Stimulated activated CD8-positive, alpha-beta memory T cell treated with anti-CD3 and anti-CD28 coated beads, Interleukin-15, amount 100 ng/mL, for 4 hours (primary cell): ENCODE results near the gene NDUFA3.
A peak's percentile ranks its signal among the peaks of the same experiment; 100 is the strongest.
"Not testable (repeated sequence)": the region's sequence is repeated elsewhere in the genome, so short reads cannot be mapped to it uniquely, and the experiment has no call there.

Experiments used
- DNase-seq, 2 donors: peaks; one replicate each; pipeline ENCODE4 v3.0.0-alpha.2; 2020; ENCODE audit warnings: low read depth in 2 of 2

NDUFA3 gene

GRCh38 chr19:54102421-54103169 lies at the start of gene NDUFA3:
TSS of gene NDUFA3 (plus strand) at chr19:54102855. CDS start at chr19:54102879, 24 bp downstream.
- peak; percentile 96 for DNase-seq

DNA sequence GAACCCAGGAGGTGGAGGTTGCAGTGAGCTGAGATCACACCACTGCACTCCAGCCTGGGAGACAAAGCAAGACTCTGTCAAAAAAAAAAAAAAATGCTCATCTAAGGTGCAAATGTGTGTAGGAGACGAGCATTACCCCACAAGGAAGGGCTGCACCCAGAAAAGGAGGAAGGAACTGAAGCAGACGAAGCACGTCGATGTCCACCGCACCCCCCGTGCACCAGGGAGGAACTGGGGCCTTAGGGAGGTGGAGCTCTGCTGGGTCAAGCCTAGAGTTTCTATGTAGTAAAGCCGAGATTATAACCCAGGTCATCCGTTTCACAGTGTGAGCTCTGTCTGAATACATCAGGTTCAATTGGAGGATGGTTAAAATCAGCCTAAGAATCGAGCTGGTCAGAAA lies 40.0 kb upstream of the NDUFA3 start:
- no peak for DNase-seq

DNA sequence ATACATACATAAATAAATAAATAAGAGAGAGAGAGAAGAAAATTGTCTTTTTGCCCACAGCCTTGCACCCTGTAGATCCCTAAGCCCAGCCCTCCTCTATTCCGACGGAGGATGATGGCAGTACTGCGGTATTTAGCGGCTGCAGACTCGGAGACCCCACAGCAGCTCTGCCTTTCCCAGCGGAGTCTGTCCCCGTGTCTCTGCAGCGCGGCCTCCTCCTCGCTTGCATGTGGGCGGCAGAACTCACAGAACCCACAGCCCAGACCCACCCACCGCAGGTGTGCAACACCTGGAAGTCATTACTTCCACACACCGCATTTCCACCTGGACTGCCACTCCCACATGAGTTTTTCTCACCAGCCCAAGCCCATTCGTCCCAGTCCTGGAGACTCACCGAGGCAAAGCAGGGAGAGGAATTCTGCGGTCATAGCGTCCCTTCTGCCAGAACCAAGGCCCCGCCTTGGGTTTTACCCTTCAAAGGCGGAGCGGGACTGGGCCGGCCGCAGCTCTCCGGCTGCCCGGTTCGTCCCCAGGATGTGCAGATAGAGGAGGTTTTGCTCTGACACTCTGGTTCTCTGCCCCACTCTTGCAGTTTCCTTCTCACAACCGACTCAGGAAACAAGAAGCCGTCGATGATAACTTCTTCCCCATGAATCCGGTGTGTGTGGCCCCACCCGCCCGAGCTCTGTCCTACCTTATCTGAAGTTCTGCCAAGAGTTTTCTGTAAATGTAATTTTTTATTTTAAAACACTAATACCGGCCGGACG lies 39.1 kb upstream of the NDUFA3 start, which contains the start of gene VSTM1:
VSTM1 (minus strand) TSS at position 548 of the 767 bp plus-strand sequence; CDS start at position 428, 120 bp downstream.
- DNase-seq, result no peak

- no peak for DNase-seq
These were observed 33.2 kb upstream of the NDUFA3 start for GRCh38 chr19:54069470-54069869.

GRCh38 chr19:54073829-54074228 lies 28.8 kb upstream of the NDUFA3 start:
- no peak for DNase-seq

GRCh38 chr19:54074851-54075250 lies 27.8 kb upstream of the NDUFA3 start:
- no peak for DNase-seq

- DNase-seq, result no peak
These were observed 25.3 kb upstream of the NDUFA3 start for GRCh38 chr19:54077334-54077733.

GRCh38 chr19:54081032-54081431 lies 21.6 kb upstream of the NDUFA3 start, which contains the start of gene TARM1:
TSS of gene TARM1 (minus strand) at chr19:54081365. CDS start at chr19:54081340, 25 bp downstream.
- no peak for DNase-seq

DNA sequence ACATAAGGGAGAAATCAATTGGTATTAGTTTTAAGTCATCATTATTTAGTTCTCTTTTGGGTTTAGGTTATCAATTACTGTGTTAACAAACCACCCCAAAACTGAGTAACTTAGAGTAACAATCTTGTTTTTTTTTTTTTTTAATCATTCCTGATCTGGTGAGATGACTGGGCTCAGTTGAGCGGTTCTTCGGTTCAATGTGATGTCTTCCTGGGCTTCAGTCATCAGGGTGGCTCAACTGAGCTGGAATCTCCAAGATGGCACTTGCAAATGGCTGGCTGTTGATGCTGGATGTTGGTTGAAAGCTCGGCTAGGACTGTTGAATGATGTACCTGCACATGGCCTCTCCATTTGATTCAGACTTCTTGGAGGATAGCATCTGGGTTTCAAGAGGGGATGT lies 18.2 kb upstream of the NDUFA3 start:
- no peak for DNase-seq

- DNase-seq, result no peak
These were observed 8.1 kb upstream of the NDUFA3 start for GRCh38 chr19:54094426-54095000.

GRCh38 chr19:54095136-54095858 lies 7.4 kb upstream of the NDUFA3 start:
- DNase-seq, result no peak

- peak in 1 of 2 donors; percentile 38 for DNase-seq
These were observed 6.6 kb upstream of the NDUFA3 start for GRCh38 chr19:54095859-54096616.

DNA sequence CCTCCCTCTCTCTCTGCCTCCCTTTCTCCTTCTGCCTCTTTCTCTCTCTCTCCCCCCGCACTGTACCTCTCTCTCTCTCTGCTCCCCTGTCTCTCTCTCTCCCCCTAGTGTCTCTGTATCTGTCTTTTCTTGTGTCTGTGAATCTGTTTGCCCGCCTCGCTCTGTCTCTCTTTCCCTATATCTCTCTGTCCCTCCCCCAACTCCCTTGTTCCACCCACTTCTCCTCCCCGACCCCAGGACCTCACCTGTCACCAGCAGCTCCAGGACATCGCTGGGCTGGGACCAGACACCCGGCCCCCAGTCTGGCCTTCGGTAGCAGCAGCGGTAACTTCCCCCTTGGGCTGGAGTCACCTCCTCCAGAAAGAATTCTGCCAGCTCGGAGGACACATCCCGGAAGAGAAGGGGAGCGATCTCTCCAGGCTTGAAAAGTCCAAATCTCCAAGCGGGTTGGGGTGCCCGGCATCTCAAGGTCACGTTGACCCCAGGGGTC lies 6.0 kb upstream of the NDUFA3 start:
- DNase-seq, result no peak

DNA sequence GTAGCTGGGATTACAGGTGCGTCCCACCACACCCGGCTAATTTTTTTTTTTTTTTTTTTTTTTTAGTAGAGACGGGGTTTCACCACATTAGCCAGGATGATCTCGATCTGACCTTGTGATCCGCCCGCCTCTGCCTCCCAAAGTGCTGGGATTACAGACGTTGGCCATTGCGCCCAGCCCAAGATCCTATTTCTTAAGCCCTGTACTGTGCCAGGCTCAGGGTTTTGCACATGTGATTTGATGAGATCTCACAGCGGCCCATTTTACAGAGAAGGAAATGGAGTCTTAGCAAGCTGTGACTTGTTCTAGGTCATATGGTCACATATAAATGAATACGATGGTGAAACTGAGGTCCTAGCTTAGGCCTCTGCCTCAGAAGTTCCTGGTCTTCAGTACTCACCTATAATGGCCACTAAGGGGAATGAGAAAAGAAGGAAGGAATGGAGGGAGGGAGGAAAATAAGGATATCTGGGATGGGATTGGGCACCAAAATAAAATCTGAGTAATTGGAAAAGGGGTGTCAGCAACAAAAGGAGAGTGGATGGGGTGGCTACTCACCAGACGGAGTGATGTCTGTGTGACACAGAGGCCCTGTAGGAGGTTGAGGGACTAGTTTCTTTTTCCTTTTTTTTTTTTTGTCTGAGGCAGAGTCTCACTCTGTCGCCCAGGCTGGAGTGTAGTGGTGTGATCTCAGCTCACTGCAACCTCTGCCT lies 3.3 kb upstream of the NDUFA3 start:
- no peak for DNase-seq

- not testable (repeated sequence) for DNase-seq
These were observed 2.8 kb upstream of the NDUFA3 start for GRCh38 chr19:54099903-54100255.

DNA sequence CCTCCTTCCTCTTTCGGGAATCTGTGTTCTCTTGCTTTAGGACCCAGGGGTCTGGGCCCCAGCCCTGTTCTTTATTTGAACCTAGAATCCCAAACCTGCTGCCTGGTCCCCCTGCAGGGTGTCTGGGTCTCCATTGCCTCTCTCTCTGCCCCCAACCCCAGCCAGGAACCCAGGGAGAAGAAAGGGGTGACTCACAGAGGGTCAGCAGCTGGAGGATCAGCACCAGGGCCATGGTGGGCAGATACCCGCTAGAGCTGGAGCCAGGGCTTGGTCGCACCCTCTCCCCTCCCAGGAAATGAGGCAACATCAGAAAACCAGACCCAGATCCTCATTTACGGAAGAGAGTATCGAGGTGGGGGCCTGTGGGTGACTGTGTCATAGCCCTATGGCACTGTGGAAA lies 2.1 kb upstream of the NDUFA3 start, which contains the start of gene OSCAR:
OSCAR (minus strand) TSS at position 243 of the 400 bp plus-strand sequence; CDS start at position 232, 11 bp downstream.
- DNase-seq, result no peak

DNA sequence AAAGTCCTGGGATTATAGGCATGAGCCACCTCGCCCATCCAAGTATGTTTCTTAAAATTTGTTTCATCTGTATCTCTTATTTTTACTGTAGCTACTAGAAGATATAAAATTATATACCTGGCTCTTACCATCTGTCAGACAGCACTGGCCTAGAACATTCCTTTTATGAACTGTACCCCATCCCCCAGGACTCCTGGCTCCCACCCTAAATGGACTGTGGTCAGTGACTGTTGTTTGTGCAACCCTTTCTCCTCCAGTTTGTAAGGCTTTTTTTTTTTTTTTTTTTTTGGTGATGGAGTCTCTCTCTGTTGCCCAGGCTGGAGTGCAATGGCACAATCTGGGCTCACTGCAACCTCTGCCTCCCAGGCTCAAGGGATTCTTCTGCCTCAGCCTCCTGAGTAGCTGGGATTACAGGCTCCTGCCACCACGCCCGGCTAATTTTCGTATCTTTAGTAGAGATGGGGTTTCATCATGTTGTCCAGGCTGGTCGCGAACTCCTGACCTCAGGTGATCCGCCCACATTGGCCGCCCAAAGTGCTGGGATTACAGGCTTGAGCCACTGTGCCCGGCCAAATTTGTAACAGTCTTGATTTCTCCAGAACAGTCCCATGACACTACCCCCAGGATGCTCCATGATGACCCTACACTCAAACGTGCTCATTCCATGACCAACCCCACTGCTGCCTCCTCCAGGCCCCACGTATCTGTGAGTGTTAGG lies 2.5 kb downstream of the NDUFA3 start:
- DNase-seq, result no peak

DNA sequence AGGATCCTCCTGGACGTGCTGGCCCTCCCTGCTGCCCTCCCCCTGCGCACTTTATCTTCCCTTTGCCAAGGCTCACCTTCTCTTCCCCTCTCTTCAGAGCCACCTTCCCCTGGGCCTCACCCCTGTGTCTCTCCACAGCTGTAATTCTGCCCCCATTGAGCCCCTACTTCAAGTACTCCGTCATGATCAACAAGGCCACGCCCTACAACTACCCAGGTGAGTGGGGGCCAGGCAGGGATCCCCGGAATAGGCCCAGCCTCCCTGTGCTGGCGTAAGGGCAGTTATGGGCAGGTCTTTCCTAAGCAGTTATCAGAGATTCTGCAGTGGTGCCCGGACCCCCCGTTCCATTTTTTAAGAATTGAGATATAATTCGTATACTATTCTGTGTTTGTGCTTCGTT lies 3.1 kb downstream of the NDUFA3 start:
- DNase-seq, result no peak

DNA sequence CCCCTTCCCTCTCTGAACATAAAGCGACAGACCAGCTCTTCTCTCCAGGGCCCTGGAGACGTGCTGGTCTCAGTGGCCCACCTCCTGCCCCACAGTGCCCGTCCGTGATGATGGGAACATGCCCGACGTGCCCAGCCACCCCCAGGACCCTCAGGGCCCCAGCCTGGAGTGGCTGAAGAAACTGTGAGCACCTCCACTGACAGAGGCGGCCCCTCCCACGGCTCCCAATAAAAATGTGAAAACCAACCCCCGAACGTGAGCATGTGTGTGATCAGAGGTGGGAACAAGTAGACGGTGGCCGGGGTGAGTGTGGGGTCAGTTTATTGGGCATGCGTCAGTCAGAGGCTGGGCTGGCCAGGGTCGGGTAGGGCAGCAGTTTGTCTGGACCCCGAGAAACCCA lies 4.1 kb downstream of the NDUFA3 start:
- no peak for DNase-seq
